Right lobe of liver (tissue), 6 donors: ENCODE results near the gene MOBP. TPM values are rescaled to one million over a fixed set of nuclear protein-coding genes. Genes with fewer than 3 reads are reported as not detected.

Experiments used
- ATAC-seq, 4 donors: fragments of 200-7000 bp; cut with Tn5 transposase; one replicate each; pipeline ENCODE4 v1.9.1; 2020; ENCODE audit warnings: mild to moderate bottlenecking in 4 of 4, moderate library complexity in 4 of 4
- DNase-seq, 3 donors: peaks; one replicate each; pipeline ENCODE4 v3.0.0-alpha.2; 2020
- H3K27ac ChIP-seq, 3 donors: fragments of 200-600 bp; one replicate each; pipeline ENCODE4 v1.8.0; 2022
- H3K27me3 ChIP-seq, 2 donors: fragments of 200-600 bp; one replicate each; pipeline ENCODE4 v1.8.0; 2022
- H3K36me3 ChIP-seq, 4 donors: fragments of 200-600 bp; sonication (generic) in 1 of 4; one replicate each; pipeline versions ENCODE4 v1.5.1 to v1.8.0; 2017 to 2022; ENCODE audit warnings: control low read depth in 1 of 4
- H3K4me1 ChIP-seq, 4 donors: fragments of 200-600 bp; sonication (generic) in 1 of 4; one replicate each; pipeline versions ENCODE4 v1.5.1 to v1.8.0; 2017 to 2022; ENCODE audit warnings: control low read depth in 1 of 4
- H3K4me3 ChIP-seq, 3 donors: fragments of 200-600 bp; one replicate each; pipeline ENCODE4 v1.8.0; 2022
- H3K9me3 ChIP-seq, 4 donors: fragments of 200-600 bp; sonication (generic) in 1 of 4; one replicate each; pipeline versions ENCODE4 v1.5.1 to v1.8.0; 2017 to 2022; ENCODE audit warnings: control low read depth in 1 of 4
- CTCF ChIP-seq, 4 donors: fragments of 200-600 bp in 3 of 4; fragments of 450-650 bp in 1 of 4; IDR thresholded peaks; one replicate each; pipeline versions ENCODE4 v1.5.1 to v1.8.0; 2016 to 2022; ENCODE audit warnings: antibody characterized with exemption in 4 of 4, mild to moderate bottlenecking in 2 of 4
- POLR2A ChIP-seq: fragments of 450-650 bp; IDR thresholded peaks from one replicate; pipeline ENCODE4 v1.6.1; 2017; ENCODE audit warnings: antibody characterized with exemption, mild to moderate bottlenecking
- WGBS: methylation state at CpG from one replicate; pipeline ENCODE4 v1.1.6; 2018; ENCODE audit warnings: low coverage, low lambda C conversion rate; ENCODE audit not compliant: insufficient coverage; ENCODE audit errors: missing lambda C conversion rate; 5-methylcytosine and 5-hydroxymethylcytosine counted together
- intact Hi-C, 2 donors: fragments of 100-400 bp; cut with DNase I; formaldehyde crosslinking; loops; one replicate each; pipeline versions ENCODE4 v1.11.2 to v1.14.1; 2022
- total RNA-seq, 6 experiments: library from RNA; depleted of rRNA in 2 of 6; stranded (reverse); fragments of >200 nt in 2 of 6; fragmentation: NEBNext Ultra II Directional in 3 of 6; extraction: Animal tissue kit (Norgen Biotek cat#: 25700) in 3 of 6; gene quantifications; one replicate each; pipeline versions ENCODE4 v1.1.0 to v1.2.4, GENCODE V29; 2016 to 2023
- donor health status: DM: no; HTN: yes; CAD: no.
- donor health status: DM: no; HTN: no; CAD: no.
- donor health status: DM: no; HTN: no; CAD: no.
- donor health status: DM: no; HTN: yes; CAD: no.
- donor health status: DM: no; HTN: yes; CAD: no.

Gene MOBP
- total RNA-seq, 6 experiments from 2014 or later = not detected

GRCh38 chr3:39473452-39474125 lies 6.1 kb downstream of the MOBP start:
- DNase-seq = no peak
- 63% methylated on average over 4 of the region's 4 CpGs for WGBS
- Histone ChIP-seq H3K27me3 (no peaks in the 10 kb centered on the region), H3K4me1 (no peaks in the 10 kb centered on the region), H3K36me3 (no peaks in the 10 kb centered on the region), H3K27ac (no peak overlapping the region), H3K4me3 (no peak overlapping the region), H3K9me3 (no peaks in the 10 kb centered on the region)
- TF ChIP-seq POLR2A (no peak), CTCF (IDR thresholded peaks at IDR 0.05) (no peak)
- no peak for ATAC-seq
- intact Hi-C loops = no loop called here

- Histone ChIP-seq H3K4me1 (no peaks in the 10 kb centered on the region), H3K9me3 (no peaks in the 10 kb centered on the region), H3K27me3 (no peaks in the 10 kb centered on the region), H3K27ac (no peak overlapping the region), H3K36me3 (no peaks in the 10 kb centered on the region), H3K4me3 (no peak overlapping the region)
- DNase-seq (no peak), ATAC-seq (no peak)
- intact Hi-C loops = no loop called here
- no peak for TF ChIP-seq CTCF (IDR thresholded peaks at IDR 0.05)
- TF ChIP-seq POLR2A = no peak
- 62% methylated on average over 4 of the region's 4 CpGs for WGBS
Observed at GRCh38 chr3:39474126-39474515, 6.6 kb downstream of the MOBP start.

GRCh38 chr3:39476783-39477182 lies 9.3 kb downstream of the MOBP start:
- ATAC-seq (no peak), DNase-seq (no peak)
- Histone ChIP-seq H3K36me3 (no peaks in the 10 kb centered on the region), H3K9me3 (no peaks in the 10 kb centered on the region), H3K4me1 (no peaks in the 10 kb centered on the region), H3K27me3 (no peaks in the 10 kb centered on the region), H3K4me3 (no peak overlapping the region), H3K27ac (no peak overlapping the region)
- intact Hi-C loops = no loop called here
- TF ChIP-seq CTCF (IDR thresholded peaks at IDR 0.05) = no peak
- TF ChIP-seq POLR2A = no peak

- H3K9me3 ChIP-seq = no peaks in the 10 kb centered on the region
Observed at GRCh38 chr3:39478226-39478625, 10.7 kb downstream of the MOBP start.

More at GRCh38 chr3:39478226-39478625, 10.7 kb downstream of the MOBP start:
- Histone ChIP-seq H3K4me3 (no peak overlapping the region), H3K36me3 (no peaks in the 10 kb centered on the region), H3K27ac (no peak overlapping the region), H3K4me1 (no peaks in the 10 kb centered on the region), H3K27me3 (no peaks in the 10 kb centered on the region)
- no peak for TF ChIP-seq POLR2A
- no peak for TF ChIP-seq CTCF (IDR thresholded peaks at IDR 0.05)
- DNase-seq (no peak), ATAC-seq (no peak)
- WGBS = 62% methylated on average over 1 of the region's 1 CpG
- intact Hi-C loops = no loop called here
